GM18520 (cell line): ENCODE measurements around the gene AKAP13.

ENCODE experiments used
- ATAC-seq: cut with Tn5 transposase; IDR thresholded peaks from one replicate; pipeline ENCODE4 v1.9.1; 2021; ENCODE audit not compliant: unreplicated experiment

AKAP13 gene

DNA sequence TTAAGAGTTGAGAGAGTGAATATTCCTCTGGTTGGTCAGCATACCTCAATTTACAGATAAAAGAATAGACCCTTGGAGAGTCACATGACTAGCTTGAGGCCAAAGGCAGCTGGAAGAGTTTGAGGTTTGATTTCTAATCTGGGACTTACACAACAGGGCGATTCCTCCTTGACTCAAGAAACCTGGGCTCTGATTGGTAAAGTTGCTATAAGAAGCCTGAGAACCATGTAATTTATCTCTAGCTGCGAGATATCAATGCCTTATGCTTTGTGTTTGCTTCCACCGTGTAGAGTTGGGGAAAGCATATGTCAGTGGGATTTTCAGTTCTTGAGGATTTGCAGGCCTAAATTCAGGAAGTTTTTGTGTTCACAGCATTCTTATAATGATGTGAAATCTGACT is 208.3 kb downstream of the AKAP13 start:
- no peak for ATAC-seq

DNA sequence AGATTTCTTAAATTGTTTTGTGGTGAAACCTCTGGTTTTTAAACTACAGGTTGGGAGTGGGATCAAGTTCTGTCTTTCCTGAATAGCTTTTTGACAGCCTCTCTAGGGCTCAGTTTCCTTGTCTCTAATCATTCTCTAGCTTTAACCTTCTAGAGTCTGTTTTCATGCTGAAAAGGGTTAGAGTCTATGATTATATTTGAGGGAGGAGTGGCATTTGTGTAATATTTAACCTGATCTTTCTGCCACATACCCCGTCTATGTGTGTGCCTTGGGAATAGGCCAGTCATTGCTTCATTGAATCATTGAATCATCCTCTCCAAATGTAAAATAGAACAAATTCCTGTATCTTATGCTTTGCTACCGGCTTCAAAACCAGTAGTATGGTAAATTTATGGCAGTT is 209.4 kb downstream of the AKAP13 start:
- ATAC-seq, result no peak

DNA sequence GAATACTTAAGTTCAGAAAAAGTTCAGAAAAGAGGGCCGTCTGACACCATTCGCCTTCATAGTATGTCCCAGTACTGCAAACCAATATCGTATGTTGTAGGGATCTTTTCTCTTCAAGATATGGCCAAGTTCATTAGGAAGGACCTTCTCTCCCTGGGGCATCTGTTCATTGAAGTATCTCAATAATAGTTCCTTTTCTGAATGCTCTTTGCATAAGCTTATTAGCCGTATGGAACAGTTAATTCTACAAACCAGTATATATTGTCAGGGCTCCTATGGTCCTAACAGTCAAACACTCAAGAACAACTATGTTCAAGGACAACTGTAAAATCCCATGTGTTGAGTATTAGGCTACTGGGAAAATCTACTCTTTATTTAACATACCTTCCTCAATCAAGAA is 211.2 kb downstream of the AKAP13 start:
- ATAC-seq, result no peak

DNA sequence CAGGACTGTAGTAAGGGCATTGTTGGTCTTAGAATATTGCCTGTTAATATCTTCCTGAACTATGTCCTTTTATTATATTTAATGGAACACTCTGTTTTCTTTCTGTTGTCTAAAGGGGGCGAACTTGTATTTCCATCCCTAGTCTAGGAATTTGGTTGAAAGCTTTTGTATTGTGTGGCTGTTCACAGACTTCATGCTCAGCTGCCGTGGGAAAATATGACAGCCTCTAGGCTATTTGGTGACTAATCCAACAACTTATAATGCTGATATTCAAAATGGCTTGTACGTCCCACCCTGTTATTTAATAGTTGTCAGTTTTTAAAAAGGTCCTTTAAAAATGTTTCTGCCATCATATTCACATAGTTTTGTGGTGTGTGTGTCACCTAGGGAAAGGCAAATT is 211.7 kb downstream of the AKAP13 start:
- ATAC-seq, result no peak

DNA sequence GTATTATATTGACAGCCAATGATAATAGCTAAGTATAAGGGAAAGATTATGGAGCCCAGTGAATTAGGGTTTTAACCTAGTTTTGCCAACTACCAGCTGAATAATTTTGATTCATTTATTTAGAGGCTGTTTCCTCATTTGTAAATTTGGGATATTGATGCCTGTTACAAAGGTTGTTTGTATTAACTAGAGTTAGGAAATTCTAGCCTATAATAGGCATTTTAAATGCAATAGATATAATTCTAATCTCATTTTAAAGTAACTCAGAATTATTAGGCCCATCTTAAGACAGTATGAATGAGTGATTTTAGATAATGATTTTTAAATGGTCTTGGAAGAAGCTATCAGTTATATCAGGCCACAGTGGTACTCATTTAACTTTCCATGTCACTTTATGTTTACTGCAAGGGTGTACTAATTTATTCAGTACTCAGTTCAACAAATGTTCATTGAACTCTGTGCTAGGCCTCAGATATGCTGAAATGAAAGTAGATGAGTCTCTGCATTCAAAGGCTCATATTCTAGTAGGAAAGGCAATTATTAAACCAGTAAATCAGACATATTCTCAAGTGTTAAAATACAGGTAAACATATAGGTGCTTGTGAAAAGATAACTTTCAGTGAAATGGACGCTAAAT is 213.5 kb downstream of the AKAP13 start:
- ATAC-seq, result no peak

DNA sequence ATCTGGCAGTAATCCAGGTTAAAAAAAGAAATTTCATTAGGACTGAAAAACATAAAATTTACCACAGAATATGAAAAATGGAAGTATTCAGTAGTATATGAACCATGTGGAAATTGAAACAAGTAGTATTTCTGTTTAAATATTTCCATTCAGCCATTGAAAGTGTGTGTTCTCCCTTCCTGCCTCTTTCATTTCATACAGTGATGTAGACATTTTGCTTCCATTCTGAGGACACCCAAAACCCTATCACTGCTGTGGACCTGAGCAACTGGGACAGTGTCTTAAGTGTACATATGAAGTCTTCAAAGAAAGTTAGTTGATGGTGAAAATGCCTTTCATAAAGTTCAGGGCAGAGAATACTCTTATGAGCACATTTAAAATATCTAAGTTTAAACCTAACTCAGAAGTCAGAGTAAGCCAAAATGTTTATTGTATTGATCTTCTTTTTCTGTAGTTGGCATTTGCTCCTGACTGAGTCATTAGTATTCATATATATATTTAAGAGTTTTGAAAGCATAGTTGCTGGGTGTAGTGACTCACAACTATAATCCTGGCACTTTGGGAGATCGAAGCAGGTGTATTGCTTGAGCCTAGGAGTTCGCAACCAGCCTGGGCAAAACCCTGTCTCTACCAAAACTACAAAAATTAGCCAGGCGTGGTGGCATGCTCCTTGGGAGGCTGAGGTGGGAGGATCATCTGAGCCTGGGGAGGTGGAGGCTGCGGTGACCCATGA is 215.6 kb downstream of the AKAP13 start:
- no peak for ATAC-seq

DNA sequence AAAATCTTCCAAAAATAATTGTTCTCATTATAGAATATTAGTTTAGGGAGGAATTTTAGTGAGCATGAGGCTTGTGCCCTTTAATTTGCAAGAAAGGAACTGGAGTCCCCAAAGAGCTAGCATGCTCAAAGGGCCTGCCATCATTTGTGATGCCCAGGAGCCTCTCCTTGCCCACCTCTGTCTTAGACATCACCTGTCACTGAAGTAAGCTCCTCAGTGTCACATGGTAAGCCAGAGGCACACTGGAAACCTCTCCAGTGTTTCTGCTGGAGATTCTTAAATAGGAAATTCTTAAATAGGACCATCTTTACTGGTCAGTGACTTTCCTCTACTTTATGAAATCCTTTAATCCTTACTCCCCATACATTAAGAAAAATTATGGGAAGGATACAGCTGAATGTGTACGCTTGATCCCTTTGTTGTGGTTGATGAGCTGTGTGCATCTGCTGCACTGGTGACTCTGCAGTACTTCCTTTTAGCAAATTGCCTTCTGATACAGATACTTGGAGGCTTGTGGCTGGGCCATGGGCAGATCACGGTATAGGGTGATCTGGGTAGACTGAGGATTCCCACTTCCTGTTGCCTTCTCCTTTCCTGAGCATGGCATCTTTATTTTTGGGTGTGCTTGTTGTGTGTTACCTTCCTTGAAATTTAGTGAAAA is 216.9 kb downstream of the AKAP13 start:
- no peak for ATAC-seq

DNA sequence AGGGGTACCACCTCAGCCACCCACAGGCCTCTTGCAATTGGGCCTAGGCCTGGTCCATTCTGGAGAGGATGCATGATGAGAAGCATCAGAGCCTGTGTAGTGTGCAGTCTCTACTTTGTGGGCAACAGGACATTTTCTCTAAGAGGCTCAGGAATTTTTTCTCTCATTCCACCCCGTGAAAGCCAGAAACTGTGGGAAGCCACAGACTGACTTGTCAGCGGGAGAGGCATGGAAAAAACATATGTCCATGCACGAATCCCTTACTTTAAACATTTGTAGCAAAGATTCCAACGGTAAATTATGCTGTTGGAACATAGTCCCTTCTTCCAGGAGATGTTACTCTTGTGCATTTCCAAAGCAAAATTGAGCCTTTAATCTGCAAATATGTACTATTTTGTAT is 217.8 kb downstream of the AKAP13 start:
- no peak for ATAC-seq

DNA sequence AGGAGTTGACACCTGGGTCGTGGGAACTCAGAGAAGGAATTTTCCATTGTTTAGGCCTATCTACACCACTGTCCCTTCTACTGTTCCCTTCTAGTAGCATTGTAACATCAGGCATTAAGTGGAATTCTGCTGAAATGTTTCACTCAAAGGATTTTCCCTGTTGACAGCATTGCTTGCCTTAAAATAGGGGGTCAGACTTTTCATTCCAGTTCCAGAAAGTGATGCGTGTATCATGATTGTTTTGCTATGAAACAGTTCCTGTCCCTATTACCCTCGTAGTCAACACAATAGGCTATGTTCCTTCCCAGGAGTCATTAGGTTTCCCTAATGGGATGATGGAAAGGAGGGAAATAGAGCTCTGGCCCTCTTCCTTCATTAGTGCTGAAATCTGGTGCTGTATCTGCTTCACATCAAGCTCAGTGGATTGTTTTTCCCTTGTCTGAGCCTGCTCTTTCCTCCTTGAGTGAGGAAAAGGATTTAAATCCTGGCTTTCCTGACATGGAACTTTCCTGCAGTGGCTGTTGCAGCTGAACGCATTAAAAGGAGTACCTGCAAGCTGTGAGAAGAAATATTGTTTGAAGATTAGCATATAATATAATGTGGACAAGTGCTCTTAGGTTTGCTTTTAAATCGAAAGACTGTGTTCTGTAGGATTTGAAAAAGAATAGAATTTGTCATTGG is 218.5 kb downstream of the AKAP13 start:
- no peak for ATAC-seq

DNA sequence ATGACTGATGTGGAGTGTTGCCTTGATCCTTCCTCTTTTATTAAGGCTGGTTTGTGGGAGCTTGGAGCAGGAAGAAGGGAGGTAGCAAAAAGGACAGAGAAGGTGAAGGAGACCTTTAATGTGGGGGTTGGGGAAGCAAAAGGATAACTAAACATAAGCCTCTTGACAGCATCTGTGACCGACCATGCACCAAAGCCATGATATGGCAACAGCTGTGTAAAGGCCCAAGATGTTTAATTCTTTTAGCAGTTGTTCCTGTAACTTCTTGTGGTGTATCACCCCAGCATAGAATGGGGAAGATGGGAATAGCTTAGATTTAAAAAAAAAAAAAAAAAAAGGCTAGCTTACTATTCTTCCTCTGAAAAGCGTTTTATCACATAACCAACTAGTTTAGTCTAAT is 219.6 kb downstream of the AKAP13 start:
- ATAC-seq, result no peak

DNA sequence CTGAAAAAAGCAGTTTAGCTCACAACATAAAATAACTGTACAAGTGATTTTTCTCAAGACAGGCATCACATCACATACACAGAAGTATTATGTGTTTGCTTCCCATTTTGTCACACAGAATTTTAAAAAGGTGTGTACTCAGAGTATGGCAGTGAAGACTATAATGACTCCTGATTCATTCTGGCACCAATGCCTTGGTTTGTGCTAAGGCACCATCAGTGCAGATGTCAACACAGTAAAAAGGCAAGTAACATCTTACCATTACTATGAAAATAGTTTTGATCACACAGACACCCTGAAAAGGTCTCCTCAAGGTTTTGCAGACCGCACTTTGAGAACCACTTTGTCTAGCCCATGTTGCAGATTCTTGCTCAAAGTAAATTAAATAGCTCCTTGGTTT is 222.8 kb downstream of the AKAP13 start:
- no peak for ATAC-seq

DNA sequence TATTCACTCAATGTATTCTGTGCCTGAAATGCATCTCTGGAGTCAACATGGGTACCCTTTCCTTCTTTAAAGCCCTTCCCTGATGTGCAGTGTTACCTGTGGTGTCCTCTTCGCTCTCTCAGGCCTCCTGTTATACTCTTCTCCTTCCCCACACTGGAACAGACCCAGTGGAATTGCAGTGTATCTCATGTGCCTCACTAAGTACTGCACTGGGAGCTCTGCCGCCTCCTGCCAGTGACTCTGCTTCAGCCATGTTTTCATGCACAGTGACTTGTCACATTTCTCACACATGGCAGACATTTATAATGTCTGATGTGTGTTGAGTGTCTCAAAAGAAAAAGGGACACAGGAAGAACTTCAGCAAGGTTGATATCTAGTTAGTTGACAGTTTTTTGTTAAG is 223.3 kb downstream of the AKAP13 start:
- ATAC-seq, result no peak

DNA sequence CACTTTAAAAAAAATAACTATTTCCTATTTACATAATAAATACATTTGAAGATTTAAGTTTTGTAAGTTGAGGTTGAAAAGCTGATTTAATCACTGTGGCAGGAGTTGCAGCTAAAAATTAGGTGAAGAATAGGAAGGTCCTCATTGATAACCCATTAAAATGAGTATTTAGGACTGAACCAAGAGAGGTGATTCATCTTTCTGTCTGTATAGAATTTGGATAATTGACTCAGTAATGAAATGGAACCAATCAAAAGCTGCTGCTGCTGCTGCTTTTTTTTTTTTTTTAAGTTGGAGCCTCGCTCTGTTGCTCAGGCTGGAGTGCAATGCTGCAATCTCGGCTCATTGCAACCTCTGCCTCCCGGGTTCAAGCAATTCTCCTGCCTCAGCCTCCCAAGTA is 223.8 kb downstream of the AKAP13 start:
- ATAC-seq, result no peak

DNA sequence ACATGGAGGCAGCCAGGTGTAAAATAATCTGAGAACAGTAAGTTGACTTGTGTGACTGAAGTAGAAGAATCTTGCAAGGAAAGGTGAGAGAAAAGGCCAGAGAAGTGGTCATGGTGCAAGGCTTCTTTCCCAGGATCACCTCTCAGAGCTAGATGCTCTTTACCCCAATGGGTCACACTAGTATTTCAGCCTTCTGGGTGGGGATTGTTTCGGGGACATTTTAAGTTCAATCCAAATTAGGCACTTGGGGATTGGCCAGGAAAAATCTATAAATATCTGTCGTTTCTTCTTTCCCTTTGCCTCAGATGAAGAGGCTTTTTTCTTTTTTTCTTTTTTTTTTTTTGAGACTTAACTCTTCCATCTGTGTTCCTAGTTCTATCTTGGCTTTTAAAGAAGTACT is 226.3 kb downstream of the AKAP13 start:
- no peak for ATAC-seq

DNA sequence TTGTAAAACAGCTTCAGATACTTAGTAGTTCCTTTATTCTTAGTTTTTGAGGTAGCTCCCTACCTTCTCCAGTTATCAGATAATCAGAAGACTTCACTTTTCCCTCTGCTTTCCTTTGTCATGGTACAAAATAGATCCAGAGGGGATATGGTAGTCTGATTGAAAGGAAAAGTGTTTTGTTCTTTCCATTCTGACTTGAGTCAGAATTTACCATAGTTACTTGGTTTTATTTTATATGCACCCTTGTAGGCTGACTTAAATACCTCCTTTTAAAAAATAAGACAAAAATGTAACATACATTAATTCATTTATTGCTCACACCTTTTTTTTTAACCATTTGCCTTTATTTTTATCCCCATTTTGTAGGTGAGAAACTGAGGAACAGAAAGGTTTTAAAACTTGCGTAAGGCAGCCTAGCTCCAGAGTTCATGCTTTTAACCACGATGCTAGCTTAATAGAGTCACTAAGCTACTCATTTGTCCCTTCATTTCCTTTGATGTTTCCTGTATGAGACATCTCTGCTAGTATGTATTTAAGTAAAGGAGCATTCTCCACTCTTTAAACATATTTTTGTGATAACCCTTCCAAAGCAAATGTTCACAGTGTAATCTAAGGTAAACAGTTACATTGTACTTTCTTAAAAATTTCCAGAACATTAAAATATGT is 226.9 kb downstream of the AKAP13 start:
- no peak for ATAC-seq

DNA sequence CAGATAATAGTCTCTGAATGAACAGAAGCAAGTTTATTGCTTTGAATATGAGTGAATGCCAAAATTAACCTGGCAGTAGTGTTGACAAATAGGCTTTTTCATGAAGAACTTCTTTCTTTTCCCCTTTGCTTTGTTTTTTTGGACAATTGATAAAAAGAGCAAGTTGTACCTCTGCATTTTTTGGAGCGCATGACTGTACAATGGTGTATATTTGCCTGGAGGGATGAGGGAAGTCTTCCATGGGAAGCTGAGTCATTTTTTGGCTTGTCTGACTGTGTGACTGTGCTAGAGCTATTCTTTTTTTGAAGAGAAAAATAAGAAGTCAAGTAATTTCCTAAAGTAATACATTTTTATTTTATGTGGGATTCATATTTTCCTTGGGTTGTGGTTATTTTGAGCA is 227.4 kb downstream of the AKAP13 start:
- ATAC-seq, result no peak

DNA sequence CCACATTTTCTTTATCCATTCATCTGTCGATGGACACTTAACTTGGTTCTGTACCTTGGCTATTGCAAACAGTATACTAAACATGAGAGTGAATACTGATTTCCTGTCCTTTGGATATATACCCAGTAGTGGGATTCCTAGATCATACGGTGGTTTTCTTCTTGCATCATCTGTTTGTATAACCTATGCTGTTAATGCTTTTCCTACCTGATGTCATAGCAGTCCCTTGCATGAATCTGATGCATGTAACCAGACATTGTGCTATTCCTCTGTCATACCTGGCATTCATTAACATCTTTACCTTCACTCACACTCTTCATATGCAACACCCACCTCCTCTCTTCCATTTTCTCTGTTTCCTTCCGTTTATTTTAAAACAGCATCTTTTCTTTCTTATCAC is 229.1 kb downstream of the AKAP13 start:
- ATAC-seq, result no peak

DNA sequence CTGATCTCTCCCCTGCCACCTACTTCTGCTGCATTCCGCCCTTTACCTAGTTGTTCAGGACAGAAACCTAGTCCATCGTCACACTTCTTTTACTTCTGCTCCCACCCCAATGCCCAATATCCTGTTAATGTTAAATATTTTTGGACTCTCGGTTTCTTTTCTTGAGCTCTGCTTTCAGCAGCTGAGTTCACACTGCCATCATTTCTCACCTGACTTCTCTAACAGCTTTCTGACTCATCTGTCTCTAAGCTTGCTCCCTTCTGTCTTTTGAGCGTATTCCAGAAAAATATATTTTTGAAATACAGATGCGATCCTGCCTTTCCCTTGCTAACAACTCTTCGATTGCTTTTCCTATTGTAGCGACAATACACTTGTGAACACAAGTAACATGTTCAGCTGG is 231.0 kb downstream of the AKAP13 start:
- ATAC-seq, result no peak

DNA sequence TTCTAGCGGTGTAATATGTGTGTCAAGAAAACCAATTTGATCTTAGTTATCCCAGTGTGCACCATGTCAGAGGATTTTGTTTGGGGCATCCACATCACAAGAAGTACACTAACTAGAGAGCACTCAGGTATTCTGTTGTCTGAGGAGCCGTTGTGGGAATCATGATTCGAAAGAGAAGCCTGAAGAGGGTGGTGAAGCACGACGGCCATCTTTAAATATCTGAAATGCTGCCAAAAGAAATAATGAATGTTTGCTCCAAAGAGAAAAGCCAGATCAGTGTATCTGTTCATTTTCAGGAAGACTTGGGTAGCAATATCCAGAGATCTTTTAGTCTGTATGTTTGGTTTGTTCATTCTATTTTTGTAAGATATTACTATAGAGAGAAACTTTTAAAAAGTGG is 233.7 kb downstream of the AKAP13 start:
- ATAC-seq, result no peak

DNA sequence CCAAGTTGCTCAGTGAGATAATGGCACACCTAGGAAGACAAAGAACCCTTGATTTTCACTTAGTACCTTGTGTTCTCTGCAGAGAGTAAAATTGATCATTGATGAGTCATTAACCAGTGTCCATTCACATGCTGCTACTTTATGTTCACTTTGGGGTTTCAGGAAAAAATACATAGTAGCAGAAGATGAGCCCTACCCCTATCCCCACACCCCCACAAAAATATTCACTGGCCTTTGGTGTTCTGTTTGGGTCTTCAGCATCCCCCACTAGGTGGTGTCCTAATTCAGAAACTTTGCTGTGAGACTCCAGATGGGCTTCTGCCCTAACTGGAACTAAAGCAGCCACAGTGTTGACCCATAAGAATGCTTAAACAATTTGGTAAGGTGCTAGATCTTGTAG is 235.5 kb downstream of the AKAP13 start:
- ATAC-seq, result no peak

DNA sequence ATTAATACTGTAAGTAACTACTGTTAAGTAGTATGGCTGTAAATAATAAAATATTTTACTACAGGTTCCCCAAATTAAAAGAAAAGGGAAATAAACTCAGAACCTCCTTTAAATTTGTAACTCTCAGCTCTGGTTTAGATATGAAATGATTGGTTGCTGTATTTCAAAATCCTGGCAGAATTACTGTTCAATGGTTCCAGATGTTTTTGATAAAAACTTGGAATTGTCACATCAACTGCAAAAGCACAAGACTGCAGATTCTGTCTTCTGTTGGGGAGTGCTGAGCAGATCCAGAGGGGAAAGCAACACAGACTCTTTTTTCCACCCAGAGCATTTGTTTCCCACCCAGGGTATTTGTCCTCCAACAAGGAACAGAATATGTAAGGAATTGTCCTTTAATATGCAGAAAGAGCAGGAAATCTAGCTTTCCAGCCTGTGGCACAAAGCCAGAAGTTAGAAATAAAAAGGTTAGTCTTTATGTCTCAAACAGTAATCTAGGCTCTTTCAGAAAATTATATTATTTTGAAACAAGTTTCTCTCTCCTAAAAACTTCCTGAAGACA is 236.2 kb downstream of the AKAP13 start:
- no peak for ATAC-seq
